NT2/D1 (cell line): Measurements from ENCODE around the gene SCART1.

Experiments used
- SUZ12 ChIP-seq: IDR thresholded peaks from 2 replicates; pipeline ENCODE4 v1.6.1; 2011; ENCODE audit not compliant: insufficient read length, insufficient read depth; ENCODE audit errors: extremely low read depth
- YY1 ChIP-seq: IDR thresholded peaks from 2 replicates; pipeline ENCODE4 v1.6.1; 2011; ENCODE audit not compliant: insufficient read length, insufficient read depth
- ZNF274 ChIP-seq: IDR thresholded peaks from 2 replicates; pipeline ENCODE4 v1.6.1; 2011; ENCODE audit warnings: mild to moderate bottlenecking, low read depth, low read length

GRCh38 chr10:133454204-133454893 lies 604 bp downstream of the SCART1 start:
- TF ChIP-seq YY1 (no peak), ZNF274 (no peak), SUZ12 (no peak)
